HS-5 (cell line): ENCODE data around the gene CENPN.

Experiments used
- DNase-seq: peaks from one replicate; pipeline ENCODE4 v3.0.0-alpha.2; 2012; ENCODE audit warnings: low read depth

Gene CENPN, protein sequence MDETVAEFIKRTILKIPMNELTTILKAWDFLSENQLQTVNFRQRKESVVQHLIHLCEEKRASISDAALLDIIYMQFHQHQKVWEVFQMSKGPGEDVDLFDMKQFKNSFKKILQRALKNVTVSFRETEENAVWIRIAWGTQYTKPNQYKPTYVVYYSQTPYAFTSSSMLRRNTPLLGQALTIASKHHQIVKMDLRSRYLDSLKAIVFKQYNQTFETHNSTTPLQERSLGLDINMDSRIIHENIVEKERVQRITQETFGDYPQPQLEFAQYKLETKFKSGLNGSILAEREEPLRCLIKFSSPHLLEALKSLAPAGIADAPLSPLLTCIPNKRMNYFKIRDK

GRCh38 chr16:81006813-81007695, at the start of gene CENPN, which contains the start of gene CMC2:
Gene CENPN (plus strand): TSS chr16:81007214. CDS start chr16:81011940, 4,726 bp downstream.
Gene CMC2 (minus strand): TSS chr16:81006885. CDS start chr16:80997394, 9,491 bp downstream.
- peak; percentile 78 for DNase-seq

DNA sequence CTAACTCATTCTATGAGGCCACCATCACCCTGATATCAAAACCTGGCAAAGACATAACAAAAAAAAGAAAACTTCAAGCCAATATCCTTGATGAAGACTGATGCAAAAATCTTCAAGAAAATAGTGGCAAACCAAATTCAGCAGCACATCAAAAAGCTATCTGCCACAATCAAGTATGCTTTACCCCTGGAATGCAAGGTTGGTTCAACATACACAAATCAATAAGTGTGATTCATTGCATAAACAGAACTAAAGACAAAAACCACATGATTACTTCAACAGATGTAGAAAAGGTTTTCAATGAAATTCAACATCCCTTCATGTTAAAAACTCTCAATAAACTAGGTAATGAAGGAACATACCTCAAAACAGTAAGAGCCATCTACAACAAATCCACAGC, 48.7 kb upstream of the CENPN start:
- DNase-seq, result no peak

DNA sequence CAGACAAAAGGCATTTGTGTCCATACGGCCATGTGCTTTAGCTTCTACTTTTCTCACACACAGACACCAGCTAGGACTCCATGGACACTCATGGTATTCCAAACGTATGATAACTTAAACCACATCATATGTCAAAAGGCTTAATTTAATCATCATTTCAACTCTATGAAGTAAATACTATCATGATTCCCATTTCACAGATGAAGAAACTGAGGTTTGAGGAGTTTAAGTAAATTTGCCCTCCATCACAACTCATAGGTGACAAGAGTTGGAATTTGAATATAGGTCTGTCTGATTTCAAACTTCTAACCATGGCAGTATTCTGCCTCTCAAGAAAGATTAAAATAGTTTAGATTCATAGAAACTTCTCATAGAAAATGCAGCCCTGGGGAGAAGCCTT, 44.1 kb upstream of the CENPN start:
- no peak for DNase-seq

DNA sequence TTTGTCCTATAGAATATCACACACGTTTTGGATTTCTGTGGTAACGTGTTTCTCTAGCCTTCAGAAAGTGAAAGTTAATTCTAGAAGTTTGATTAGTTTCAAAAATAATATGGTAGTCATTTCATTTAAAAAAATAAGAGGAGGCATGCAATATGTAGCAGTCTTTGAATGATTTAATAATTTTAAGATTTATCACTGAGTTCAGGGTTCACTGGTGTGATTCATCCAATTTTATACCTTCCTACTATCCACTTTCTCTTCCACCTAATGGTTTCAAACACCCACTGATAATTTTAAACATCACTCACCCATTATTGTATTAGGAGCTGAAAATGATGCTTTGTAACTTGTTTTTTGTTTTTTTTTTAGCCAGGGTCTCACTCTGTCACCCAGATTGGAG, 42.7 kb upstream of the CENPN start:
- no peak for DNase-seq

GRCh38 chr16:80966617-80967016, 40.4 kb upstream of the CENPN start:
- no peak for DNase-seq

DNA sequence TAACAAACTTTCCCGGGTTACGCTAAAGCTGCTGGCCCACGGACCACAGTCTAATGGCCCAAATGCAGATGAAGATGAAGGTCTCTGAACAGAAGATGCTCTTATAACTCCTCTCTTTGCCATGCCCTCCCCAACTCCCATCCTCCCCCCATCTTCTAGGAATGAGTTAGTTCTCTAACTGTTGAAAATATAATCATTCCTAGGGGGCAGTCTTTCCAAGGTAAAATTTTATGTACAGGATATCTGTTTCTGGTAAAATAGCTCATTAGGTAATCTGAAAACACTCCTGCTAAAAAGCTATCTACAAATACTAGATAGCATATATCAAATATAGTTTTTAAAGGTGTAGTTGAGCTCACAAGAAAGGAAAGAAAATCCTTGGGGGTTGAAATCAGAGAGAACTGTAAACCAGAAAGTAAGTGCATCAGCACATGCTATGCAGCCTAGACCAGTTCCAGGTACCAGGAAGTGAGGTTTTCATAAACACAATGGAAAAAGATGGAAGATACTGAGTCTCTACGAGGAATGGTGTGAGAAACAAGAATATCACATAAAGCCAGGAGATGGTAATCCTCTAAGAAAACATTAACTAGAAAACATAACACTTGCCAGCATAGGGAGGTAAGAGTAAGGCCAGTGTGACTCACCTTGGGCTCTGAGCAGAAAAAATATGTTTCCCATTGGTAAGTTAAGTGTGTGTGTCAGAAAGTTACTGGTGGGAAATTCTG, 38.5 kb upstream of the CENPN start:
- no peak for DNase-seq

GRCh38 chr16:80969114-80969484, 37.9 kb upstream of the CENPN start:
- DNase-seq, result no peak

DNA sequence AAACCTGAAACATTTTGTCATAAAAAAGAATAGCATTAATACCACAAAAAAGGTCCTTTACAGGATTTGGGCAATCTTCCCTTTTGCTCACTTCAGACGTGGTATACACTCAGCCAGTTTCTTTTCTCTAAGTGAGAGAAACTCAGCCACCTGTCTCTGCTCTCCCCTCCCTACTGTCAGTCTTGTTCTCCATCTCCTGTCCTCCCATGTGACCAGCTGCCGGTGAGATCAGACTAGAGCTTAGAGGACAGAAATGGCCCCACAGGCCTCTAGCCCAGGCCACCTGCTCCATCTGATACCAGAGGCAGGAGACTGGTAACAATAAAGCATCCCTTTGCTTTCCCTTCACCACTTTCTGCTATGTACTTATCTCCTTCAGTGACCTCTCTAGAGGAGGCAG, 35.2 kb upstream of the CENPN start:
- DNase-seq, result no peak

GRCh38 chr16:80972611-80973010, 34.4 kb upstream of the CENPN start:
- no peak for DNase-seq

DNA sequence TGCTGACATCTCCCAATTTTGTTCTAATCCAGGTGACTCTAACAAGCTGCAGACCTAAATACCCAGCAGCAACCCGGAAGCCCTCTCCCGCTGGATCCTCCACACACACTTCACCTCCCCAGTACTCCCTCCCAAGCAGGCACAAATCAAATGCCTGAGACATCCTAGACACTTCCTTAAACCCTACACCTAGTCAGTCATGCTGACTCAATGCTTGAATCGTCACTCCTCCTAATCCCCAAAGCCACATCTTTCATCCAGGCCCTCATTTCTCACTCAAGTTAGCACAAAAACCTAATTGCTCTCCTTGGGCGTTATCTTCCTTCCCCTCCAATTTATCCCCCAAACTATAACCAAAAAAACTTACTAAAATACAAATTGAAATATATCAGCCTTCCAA, 33.0 kb upstream of the CENPN start:
- DNase-seq, result no peak

DNA sequence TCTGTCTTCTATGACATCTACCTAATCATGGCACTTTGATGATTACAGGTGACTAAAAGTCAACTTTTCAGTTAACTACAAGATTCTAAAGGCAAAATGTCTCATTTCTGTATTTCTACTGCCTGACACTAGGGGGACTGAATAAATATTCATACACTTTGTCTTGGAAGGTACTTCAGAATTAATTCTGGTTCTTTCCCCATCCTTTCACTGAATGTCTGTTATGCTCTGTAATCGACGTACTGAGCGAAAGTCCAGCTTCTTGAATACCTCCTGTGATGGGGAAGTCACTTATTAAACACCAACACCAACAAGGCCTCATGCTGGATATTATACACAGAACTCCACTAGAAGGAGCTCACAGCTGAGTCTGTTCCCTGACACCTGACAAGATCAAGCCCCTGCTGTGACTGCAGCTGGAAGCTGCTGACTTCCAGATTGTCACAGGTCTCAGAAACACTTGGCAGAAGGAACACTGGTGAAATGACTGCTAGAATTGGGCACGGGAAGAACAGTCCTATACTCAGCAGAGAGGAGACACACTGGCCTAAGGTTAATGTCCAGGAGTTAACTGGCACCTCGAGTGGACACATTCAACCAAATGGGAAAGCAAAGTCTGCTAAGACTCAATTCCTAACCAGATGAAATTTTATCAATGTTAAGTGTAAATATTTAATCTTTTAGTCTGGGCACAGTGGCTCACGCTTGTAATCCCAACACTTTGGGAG, 32.2 kb upstream of the CENPN start:
- DNase-seq, result no peak

DNA sequence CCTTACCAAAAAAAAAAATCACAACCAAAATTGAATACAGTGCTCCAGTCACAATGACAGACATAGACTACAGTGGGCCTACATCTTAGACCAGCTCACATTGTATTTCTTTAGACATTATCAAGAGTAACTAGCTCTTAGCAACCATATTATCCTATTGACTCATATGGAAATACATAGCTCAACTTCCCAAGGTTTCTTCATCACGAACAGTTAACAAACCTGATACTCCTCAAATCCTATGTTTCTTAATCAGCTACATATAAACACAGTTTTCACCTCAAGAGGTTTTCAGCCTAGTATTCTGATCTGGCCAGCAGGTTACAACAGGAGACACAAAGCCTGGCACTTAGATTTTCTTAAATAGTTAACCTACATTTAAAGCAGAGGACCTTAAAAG, 30.1 kb upstream of the CENPN start:
- no peak for DNase-seq

DNA sequence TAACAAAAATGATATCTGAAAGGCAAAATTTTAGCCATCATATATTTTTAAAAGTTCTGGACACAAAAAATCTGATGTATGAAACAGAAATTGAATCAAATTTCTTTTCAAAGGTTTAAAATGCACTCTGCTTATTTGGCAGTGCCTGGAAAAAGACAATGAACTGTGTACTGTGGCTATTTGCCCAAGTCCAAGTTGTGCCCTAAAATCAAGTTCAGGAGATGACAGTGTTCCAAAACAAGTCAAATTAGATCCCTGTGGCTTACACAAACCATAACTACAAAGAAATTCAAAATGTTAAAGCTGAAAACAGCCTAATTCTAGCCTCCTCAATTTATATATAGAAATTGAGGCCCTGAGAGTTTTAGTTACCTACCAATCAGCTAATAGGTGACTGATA, 25.9 kb upstream of the CENPN start:
- no peak for DNase-seq

DNA sequence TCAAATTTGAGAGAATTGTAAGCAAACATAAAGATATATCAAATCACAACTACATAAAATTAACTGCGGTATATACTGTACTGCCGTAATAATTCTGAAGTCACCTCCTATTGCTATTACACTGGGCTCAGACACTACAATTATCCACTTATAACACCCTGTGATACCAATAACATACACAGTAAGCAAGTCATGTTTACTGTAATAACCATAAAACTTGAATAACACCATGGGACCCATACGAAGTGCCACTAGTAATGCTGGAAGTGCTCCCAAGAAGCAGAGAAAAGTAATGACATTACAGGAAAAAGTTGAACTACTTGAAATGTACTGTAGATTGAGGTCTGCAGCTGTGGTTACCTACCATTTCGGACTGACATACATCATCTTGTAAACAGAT, 24.4 kb upstream of the CENPN start:
- DNase-seq, result no peak

DNA sequence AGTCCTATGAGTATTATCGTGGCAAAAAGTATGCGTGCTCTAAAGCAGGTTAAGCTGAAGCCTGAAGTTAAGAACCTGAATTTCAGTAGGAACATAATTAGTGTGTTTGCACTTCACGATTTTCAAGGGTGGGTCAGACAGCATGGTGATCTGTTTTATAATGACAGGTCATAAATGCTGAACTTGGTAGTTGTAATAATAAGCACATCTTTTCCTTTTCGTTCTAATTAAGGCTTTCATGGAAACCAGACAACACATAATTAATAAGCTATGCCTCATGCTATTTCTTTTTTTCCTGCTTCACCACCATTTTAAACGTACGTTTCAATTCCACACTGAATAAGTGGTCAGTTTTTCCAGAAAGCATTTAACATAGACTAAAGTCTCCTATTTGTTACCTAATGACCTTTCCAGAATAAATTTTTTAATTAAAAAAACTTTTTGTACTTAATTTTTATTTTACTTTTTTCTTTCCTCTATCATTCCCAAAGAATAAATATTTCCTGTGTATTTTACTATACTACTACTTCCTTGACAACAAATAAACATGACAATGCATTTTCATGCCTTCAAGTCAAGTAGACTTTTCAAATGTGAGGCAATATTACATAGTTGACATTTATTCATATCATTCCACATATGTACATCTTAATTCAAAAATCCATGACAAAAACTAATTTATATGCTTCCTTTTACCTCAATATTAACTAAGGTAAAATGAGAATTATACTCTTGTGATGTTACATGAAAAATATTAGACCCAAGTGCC, 22.7 kb upstream of the CENPN start:
- no peak for DNase-seq

GRCh38 chr16:80985611-80986010, 21.4 kb upstream of the CENPN start:
- DNase-seq, result no peak

DNA sequence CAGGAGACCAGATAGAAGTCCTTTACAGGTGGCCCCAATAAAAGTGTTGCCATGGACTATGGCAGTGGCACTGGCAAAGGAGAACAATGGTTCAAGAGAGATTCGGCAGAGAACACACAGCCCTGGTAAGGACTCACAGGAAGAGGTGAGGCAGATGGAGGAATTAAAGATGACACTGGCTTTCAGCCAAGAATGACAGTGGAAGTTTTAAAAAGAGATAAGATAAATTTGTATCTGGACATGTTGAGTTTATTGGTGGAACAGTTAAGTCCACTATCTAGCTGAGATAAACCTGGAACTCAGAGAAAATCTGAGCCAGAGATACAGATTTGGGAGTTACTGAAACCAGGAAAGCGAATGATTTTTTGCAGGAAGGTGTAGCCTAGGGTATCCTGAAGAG, 20.5 kb upstream of the CENPN start:
- DNase-seq, result no peak

DNA sequence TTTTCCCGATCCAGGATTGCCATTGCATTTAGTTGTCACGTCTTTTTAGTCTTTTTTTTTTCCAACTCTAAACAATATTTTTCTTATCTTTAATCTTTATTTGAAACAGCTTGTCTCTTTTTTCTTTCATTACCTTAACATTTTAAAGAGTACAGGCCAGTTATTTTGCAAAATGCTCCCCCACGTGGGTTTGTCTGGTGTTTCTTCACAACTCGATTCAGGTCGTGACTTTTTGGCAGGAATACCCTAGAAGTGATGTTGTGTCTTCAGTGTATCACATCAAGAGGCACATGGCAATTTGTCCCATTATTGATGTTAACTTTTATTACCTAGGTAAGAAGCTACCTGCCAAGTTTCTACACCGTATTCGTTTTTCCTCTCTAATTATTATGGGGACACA, 18.3 kb upstream of the CENPN start:
- DNase-seq, result no peak

DNA sequence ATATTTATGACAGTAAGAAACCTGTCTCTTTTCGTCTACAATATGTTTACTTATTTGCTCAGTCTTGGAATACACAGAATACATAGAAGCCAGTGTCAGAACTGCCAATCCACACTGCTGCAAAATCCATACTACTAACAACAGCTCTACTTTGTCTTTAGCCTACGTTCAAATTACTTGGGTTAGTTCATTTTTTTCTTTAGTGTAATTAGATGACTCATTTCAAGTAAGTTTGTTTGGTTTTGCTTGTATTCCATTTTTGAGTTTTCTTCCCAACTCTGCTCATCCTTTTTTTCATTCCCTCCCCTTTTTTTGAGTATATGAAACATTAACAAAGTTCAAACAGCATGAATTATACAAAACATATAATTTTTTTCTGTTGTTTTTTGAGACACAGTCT, 17.2 kb upstream of the CENPN start:
- no peak for DNase-seq

DNA sequence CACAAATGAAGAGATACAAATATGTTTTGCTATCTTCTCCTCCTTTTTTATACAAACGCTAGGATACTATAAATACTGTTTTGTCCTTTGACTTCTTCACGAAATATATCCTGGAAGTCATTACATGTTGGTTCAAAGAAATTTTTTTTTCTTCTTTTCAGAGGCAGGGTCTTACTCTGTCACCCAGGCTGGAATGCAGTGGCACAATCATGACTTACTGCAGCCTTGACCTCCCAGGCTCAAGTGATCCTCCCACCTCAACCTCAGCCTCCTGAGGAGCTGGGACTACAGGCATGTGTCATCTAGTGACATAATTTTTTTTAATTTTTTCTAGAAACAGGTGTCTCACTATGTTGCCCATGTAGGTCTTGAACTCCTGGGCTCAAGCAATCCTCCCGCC, 16.4 kb upstream of the CENPN start:
- no peak for DNase-seq

GRCh38 chr16:80990978-80991377, 16.0 kb upstream of the CENPN start:
- no peak for DNase-seq
